K562 (cell line): ENCODE results near the gene SOX8. TPM values are rescaled to one million over a fixed set of nuclear protein-coding genes. Genes with fewer than 3 reads are reported as not detected.

Source experiments
- ATAC-seq: fragments of 200-7000 bp; cut with Tn5 transposase; 3 replicates; pipeline ENCODE4 v1.9.1; 2020; ENCODE audit warnings: moderate library complexity
- BruUV-seq: library from RNA; stranded (reverse); fragments of 400-500 nt; replicated peaks from 2 replicates; lab custom pipeline; 2021; lab: Mats Ljungman, UMichigan
- CTCF ChIA-PET: fragments of 300-600 bp; formaldehyde crosslinking; extraction: SDS; loops from one replicate; lab custom pipeline; 2021; ENCODE audit warnings: low intra/inter-chr PET ratio; lab: Yijun Ruan, JAX
- POLR2A ChIA-PET: fragments of 300-600, 350-650 bp; sonication (Branson Sonifier 250); formaldehyde crosslinking; extraction: SDS; loops from one replicate; lab custom pipeline; 2021; ENCODE audit warnings: antibody characterized with exemption, inconsistent platforms; lab: Yijun Ruan, JAX
- DNase-seq, 4 experiments: peaks; one replicate each; pipeline versions ENCODE4 v3.0.0 to v3.0.0-alpha.2; 2011 to 2018; ENCODE audit warnings: low spot score in 3 of 4, mixed read lengths in 3 of 4; ENCODE audit errors: extremely low read depth in 1 of 4
- FAIRE-seq: peaks from 2 replicates; lab custom pipeline; 2011; peaks lifted over from hg19 to GRCh38; lab: Jason Lieb, UNC
- H2AFZ ChIP-seq: 2 replicates; pipeline ENCODE4 v1.6.0; 2011; ENCODE audit warnings: low read depth, low read length, control low read depth, inconsistent platforms
- H3K27ac ChIP-seq: fragments of 200-600 bp; 3 replicates; pipeline ENCODE4 v1.8.0; 2011; ENCODE audit warnings: low read depth, mild to moderate bottlenecking, control low read depth, inconsistent platforms, low read length, moderate library complexity, mixed read lengths; ENCODE audit errors: extremely low read depth
- H3K27me3 ChIP-seq, 2 experiments: fragments of 300-600 bp in 1 of 2; 2 replicates in 1 of 2; 3 replicates in 1 of 2; pipeline versions ENCODE4 v1.6.0 to v1.8.0; 2011; ENCODE audit warnings: inconsistent platforms in 2 of 2, low read length in 2 of 2, mild to moderate bottlenecking in 1 of 2, mixed read lengths in 1 of 2, moderate library complexity in 1 of 2; ENCODE audit not compliant: control insufficient read depth in 2 of 2, insufficient read depth in 2 of 2
- H3K36me3 ChIP-seq: fragments of 300-600 bp; 3 replicates; pipeline ENCODE4 v1.8.0; 2011; ENCODE audit warnings: mild to moderate bottlenecking, low read length, inconsistent platforms; ENCODE audit not compliant: control insufficient read depth, insufficient read depth
- H3K4me1 ChIP-seq, 2 experiments: fragments of 200-600 bp in 1 of 2; replicated peaks in 1 of 2; 2 replicates in 1 of 2; 3 replicates in 1 of 2; pipeline versions ENCODE4 v1.5.1 to v1.8.0; 2011; ENCODE audit warnings: inconsistent platforms in 2 of 2, low read length in 2 of 2, mild to moderate bottlenecking in 1 of 2, mixed read lengths in 1 of 2, moderate library complexity in 1 of 2; ENCODE audit not compliant: control insufficient read depth in 2 of 2, insufficient read depth in 2 of 2
- H3K4me2 ChIP-seq: 2 replicates; pipeline ENCODE4 v1.6.1; 2011; ENCODE audit warnings: low read length, control low read depth, inconsistent platforms, mixed read lengths; ENCODE audit not compliant: insufficient read depth
- H3K4me3 ChIP-seq: fragments of 200-600 bp; sonication (generic), shearing (Covaris generic); 2 replicates; pipeline ENCODE4 v1.5.1; 2016; ENCODE audit warnings: control low read depth, inconsistent platforms
- H3K79me2 ChIP-seq: fragments of 200-600 bp; 3 replicates; pipeline ENCODE4 v1.8.0; 2011; ENCODE audit warnings: low read length, inconsistent platforms; ENCODE audit not compliant: control insufficient read depth, insufficient read depth
- H3K9ac ChIP-seq, 2 experiments: 2 replicates each; pipeline versions ENCODE4 v1.6.0 to v1.6.1; 2011; ENCODE audit warnings: low read depth in 2 of 2, low read length in 2 of 2, control low read depth in 1 of 2, inconsistent platforms in 1 of 2, mild to moderate bottlenecking in 1 of 2, mixed read lengths in 1 of 2; ENCODE audit not compliant: insufficient read depth in 1 of 2
- H3K9me1 ChIP-seq: one replicate; pipeline ENCODE4 v1.6.0; 2011; ENCODE audit warnings: inconsistent platforms, mild to moderate bottlenecking, low read length, moderate library complexity; ENCODE audit not compliant: control insufficient read depth, insufficient read depth
- H3K9me3 ChIP-seq: replicated peaks from 2 replicates; pipeline ENCODE4 v1.5.1; 2011; ENCODE audit warnings: low read depth, low read length, inconsistent platforms; ENCODE audit not compliant: control insufficient read depth, insufficient read depth
- H4K20me1 ChIP-seq: replicated peaks from 2 replicates; pipeline ENCODE4 v1.6.1; 2011; ENCODE audit warnings: low read length, inconsistent platforms, mixed read lengths; ENCODE audit not compliant: control insufficient read depth, insufficient read depth
- MTA2 ChIP-seq: fragments of 450-650 bp; IDR thresholded peaks from 2 replicates; pipeline ENCODE4 v1.6.1; 2016; ENCODE audit warnings: low read depth
- SRSF3 ChIP-seq: fragments of 200-400 bp; formaldehyde crosslinking; IDR thresholded peaks from 2 replicates; pipeline ENCODE4 v1.6.1; 2016; ENCODE audit warnings: mild to moderate bottlenecking, low read length, moderate library complexity; ENCODE audit not compliant: insufficient read depth
- TCFL5 ChIP-seq: fragments of 250-450 bp; sonication (Bioruptor Pico); conservative IDR thresholded peaks from 2 replicates; pipeline ENCODE4 v1.6.1; 2021; ENCODE audit warnings: mild to moderate bottlenecking, moderate library complexity, matching md5 sums
- ZC3H11A ChIP-seq: IDR thresholded peaks from 2 replicates; pipeline ENCODE4 v1.6.1; 2012; ENCODE audit warnings: low read depth, low read length, improper control_type of control experiment
- ZC3H4 ChIP-seq: sonication (generic); formaldehyde crosslinking; IDR thresholded peaks from 2 replicates; pipeline ENCODE4 v1.9.0; 2021; ENCODE audit warnings: missing genetic modification reagents, borderline replicate concordance
- ZNF41 ChIP-seq: fragments of 250-450 bp; sonication (Bioruptor Pico); conservative IDR thresholded peaks from 2 replicates; pipeline ENCODE4 v1.4.0; 2020; ENCODE audit warnings: mild to moderate bottlenecking
- ZNF551 ChIP-seq: fragments of 250-450 bp; sonication (Bioruptor Pico); IDR thresholded peaks from 2 replicates; pipeline ENCODE4 v1.5.0; 2021; ENCODE audit warnings: mild to moderate bottlenecking, moderate library complexity
- WGBS: fragments of 100-300 bp; shearing (Covaris generic); methylation state at CpG from one replicate; pipeline ENCODE4 v1.1.6; 2016; ENCODE audit warnings: low coverage, mixed read lengths; ENCODE audit not compliant: insufficient coverage; ENCODE audit errors: missing lambda C conversion rate; 5-methylcytosine and 5-hydroxymethylcytosine counted together
- in situ Hi-C: fragments of 300-500 bp; cut with MboI; formaldehyde crosslinking; loops from 4 replicates; pipeline ENCODE4 v1.15.0; 2018; ENCODE audit warnings: inconsistent platforms, mixed read lengths
- intact Hi-C: fragments of 100-400 bp; cut with micrococcal nuclease; formaldehyde crosslinking; loops from 2 replicates; pipeline ENCODE4 v1.14.2; 2022
- polyA plus RNA-seq, 8 experiments: library from polyadenylated mRNA; depleted of rRNA in 4 of 8; stranded (reverse) in 5 of 8; unstranded in 3 of 8; fragments of >200 nt; fragmentation: Nextera tagmentation in 2 of 8; fragmentation: Illumina TruSeq in 1 of 8; extraction: Ambion mirVana in 2 of 8; extraction: Trizol in 1 of 8; gene quantifications; 2 replicates each; pipeline versions ENCODE4 v1.2.1 to v1.2.3, GENCODE V29; 2011 to 2014; ENCODE audit warnings: inconsistent platforms in 1 of 8, missing spikeins in 1 of 8
- total RNA-seq, 7 experiments: library from RNA; depleted of rRNA in 6 of 7; stranded (reverse); fragments of >200 nt in 6 of 7; fragmentation: Illumina TruSeq in 2 of 7; extraction: Trizol in 2 of 7; gene quantifications; 2 replicates each; pipeline versions ENCODE4 v1.2.1 to v1.2.3, GENCODE V29; 2011 to 2021; ENCODE audit warnings: low replicate concordance in 1 of 7
- TF ChIP-seq, protein P1 (sequence below): fragments of 450-650 bp; IDR thresholded peaks from 2 replicates; pipeline ENCODE4 v1.6.1; 2016
- TF ChIP-seq, protein P2 (sequence below): fragments of 250-450 bp; sonication (Bioruptor Pico); IDR thresholded peaks from 2 replicates; pipeline ENCODE4 v1.9.0; 2021; ENCODE audit warnings: mild to moderate bottlenecking
- TF ChIP-seq, protein P3 (sequence below): fragments of 450-650 bp; IDR thresholded peaks from 2 replicates; pipeline ENCODE4 v1.6.1; 2017; ENCODE audit warnings: antibody characterized with exemption, mild to moderate bottlenecking

Gene SOX8
- total and polyA plus RNA-seq, 9 of the 15 experiments (the other 6 are each of a cell fraction or from before 2014, with no cell fraction given) = 0.07 to 0.15 (median 0.15) TPM; not detected in 6

DNA sequence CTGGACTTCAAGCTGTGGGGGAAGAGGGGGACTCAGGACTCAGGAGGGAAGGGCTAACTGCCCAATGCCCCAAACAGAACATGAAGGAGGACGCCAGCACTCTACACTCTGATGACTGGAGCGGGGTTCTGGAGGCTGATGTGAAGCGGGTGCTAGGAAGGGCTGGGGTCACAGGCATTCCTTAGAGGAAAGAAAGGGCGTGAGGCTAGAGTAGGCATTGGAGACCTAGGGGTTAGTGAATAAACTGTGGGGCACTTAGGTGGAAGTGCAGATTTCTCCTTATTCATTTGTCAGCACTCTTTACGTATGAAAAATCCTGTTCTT lies 10.0 kb upstream of the SOX8 start:
- Histone ChIP-seq H3K4me2 (0 out of 2 replicates have a peak overlapping the region, but pooled peaks have one; percentile 61), H3K79me2 (0 out of 3 replicates have a peak, but pooled peaks cover 8% of the 10 kb centered on the region), H3K27ac (no peak overlapping the region), H3K9me3 (no peaks in the 10 kb centered on the region; the same call in 1 of the 2 replicates), H3K9ac (no peak overlapping the region), H3K9me1 (no peaks in the 10 kb centered on the region), H3K4me3 (no peak overlapping the region), H2AFZ (no peak overlapping the region), H4K20me1 (peaks cover 7% of the 10 kb centered on the region; the same call in 1 of the 2 replicates), H3K4me1 (peaks cover 4 to 53% of the 10 kb centered on the region in 2 experiments; a peak in 3 of 5 replicates), H3K27me3 (peaks cover 35 to 56% of the 10 kb centered on the region in 2 experiments), H3K36me3 (no peaks in the 10 kb centered on the region; the same call in 2 of the 3 replicates)
- in situ Hi-C loops = no loop called here
- intact Hi-C loops = no loop called here
- 54% methylated on average over 5 of the region's 5 CpGs for WGBS
- FAIRE-seq (no peak), DNase-seq (no peak), ATAC-seq (no peak)
- CTCF ChIA-PET = no interaction called here
- POLR2A ChIA-PET = no interaction called here
- TF ChIP-seq, protein P1, sequence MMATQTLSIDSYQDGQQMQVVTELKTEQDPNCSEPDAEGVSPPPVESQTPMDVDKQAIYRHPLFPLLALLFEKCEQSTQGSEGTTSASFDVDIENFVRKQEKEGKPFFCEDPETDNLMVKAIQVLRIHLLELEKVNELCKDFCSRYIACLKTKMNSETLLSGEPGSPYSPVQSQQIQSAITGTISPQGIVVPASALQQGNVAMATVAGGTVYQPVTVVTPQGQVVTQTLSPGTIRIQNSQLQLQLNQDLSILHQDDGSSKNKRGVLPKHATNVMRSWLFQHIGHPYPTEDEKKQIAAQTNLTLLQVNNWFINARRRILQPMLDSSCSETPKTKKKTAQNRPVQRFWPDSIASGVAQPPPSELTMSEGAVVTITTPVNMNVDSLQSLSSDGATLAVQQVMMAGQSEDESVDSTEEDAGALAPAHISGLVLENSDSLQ = no peak
- no peak for TF ChIP-seq ZNF551
- no TSS peak for BruUV-seq

DNA sequence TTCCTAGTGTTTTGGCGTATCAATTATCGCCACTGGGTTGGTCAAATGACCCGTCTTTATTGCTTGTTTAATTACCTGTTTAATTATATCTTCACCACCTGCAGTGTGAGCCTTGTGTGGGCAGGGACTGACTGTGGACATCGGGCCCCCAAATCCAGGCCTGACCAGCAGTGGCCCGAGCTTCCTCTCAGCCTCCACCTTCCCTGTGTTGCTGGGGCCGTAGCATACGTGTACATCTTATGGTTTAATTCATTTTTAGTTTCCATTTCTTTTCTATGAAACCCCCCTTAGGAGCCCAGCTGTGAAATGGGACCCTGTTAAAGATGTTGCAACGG lies 9.6 kb upstream of the SOX8 start:
- WGBS = 6% methylated on average over 7 of the region's 8 CpGs
- no peak overlapping the region for H3K4me3 ChIP-seq
- H3K9ac ChIP-seq = no peak overlapping the region
- no TSS peak for BruUV-seq
- in situ Hi-C loops = no loop called here
- H3K27ac ChIP-seq = no peak overlapping the region
- POLR2A ChIA-PET = interaction anchor here (0.6 kb wide), 1 partner anchor 89 kb away, joined by 3 read pairs; no protein-coding TSS in a partner anchor
- no peak overlapping the region for H2AFZ ChIP-seq
- 0 out of 3 replicates have a peak, but pooled peaks cover 8% of the 10 kb centered on the region for H3K79me2 ChIP-seq
- no peak overlapping the region for H3K4me2 ChIP-seq
- no peak for DNase-seq
- H3K36me3 ChIP-seq = no peaks in the 10 kb centered on the region; the same call in 2 of the 3 replicates
- H3K27me3 ChIP-seq = peaks cover 38 to 60% of the 10 kb centered on the region in 2 experiments
- no peaks in the 10 kb centered on the region; the same call in 1 of the 2 replicates for H3K9me3 ChIP-seq
- intact Hi-C loops = no loop called here
- H3K9me1 ChIP-seq = no peaks in the 10 kb centered on the region
- peaks cover 4 to 57% of the 10 kb centered on the region in 2 experiments; a peak in 3 of 5 replicates for H3K4me1 ChIP-seq
- CTCF ChIA-PET = no interaction called here
- no peak for FAIRE-seq
- H4K20me1 ChIP-seq = peaks cover 11% of the 10 kb centered on the region; the same call in 1 of the 2 replicates
- no peak for ATAC-seq
- TF ChIP-seq, protein P2, sequence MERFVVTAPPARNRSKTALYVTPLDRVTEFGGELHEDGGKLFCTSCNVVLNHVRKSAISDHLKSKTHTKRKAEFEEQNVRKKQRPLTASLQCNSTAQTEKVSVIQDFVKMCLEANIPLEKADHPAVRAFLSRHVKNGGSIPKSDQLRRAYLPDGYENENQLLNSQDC (CRISPR knock-in tag) = no peak
- TF ChIP-seq SRSF3 (no peak), ZC3H4 (no peak), TCFL5 (no peak), MTA2 (no peak), ZNF41 (no peak), ZC3H11A (no peak)
- TF ChIP-seq, protein P3, sequence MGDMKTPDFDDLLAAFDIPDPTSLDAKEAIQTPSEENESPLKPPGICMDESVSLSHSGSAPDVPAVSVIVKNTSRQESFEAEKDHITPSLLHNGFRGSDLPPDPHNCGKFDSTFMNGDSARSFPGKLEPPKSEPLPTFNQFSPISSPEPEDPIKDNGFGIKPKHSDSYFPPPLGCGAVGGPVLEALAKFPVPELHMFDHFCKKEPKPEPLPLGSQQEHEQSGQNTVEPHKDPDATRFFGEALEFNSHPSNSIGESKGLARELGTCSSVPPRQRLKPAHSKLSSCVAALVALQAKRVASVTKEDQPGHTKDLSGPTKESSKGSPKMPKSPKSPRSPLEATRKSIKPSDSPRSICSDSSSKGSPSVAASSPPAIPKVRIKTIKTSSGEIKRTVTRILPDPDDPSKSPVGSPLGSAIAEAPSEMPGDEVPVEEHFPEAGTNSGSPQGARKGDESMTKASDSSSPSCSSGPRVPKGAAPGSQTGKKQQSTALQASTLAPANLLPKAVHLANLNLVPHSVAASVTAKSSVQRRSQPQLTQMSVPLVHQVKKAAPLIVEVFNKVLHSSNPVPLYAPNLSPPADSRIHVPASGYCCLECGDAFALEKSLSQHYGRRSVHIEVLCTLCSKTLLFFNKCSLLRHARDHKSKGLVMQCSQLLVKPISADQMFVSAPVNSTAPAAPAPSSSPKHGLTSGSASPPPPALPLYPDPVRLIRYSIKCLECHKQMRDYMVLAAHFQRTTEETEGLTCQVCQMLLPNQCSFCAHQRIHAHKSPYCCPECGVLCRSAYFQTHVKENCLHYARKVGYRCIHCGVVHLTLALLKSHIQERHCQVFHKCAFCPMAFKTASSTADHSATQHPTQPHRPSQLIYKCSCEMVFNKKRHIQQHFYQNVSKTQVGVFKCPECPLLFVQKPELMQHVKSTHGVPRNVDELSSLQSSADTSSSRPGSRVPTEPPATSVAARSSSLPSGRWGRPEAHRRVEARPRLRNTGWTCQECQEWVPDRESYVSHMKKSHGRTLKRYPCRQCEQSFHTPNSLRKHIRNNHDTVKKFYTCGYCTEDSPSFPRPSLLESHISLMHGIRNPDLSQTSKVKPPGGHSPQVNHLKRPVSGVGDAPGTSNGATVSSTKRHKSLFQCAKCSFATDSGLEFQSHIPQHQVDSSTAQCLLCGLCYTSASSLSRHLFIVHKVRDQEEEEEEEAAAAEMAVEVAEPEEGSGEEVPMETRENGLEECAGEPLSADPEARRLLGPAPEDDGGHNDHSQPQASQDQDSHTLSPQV = no peak
